Osteocyte (in vitro differentiated cells): ENCODE data around the gene MRPL28. TPM values are rescaled to one million over a fixed set of nuclear protein-coding genes. Genes with fewer than 3 reads are reported as not detected.

ENCODE experiments used
- DNase-seq: peaks from one replicate; pipeline ENCODE4 v3.0.0; 2021; ENCODE audit warnings: mixed read lengths; ENCODE audit not compliant: unreplicated experiment; ENCODE audit errors: extremely low spot score
- H3K27ac Mint-ChIP-seq: one replicate; pipeline ENCODE4 v1.8.0; 2021; ENCODE audit warnings: mild to moderate bottlenecking, mixed read lengths; ENCODE audit not compliant: unreplicated experiment
- H3K27me3 Mint-ChIP-seq: one replicate; pipeline ENCODE4 v1.8.0; 2021; ENCODE audit warnings: mixed read lengths; ENCODE audit not compliant: unreplicated experiment
- H3K36me3 Mint-ChIP-seq: one replicate; pipeline ENCODE4 v1.8.0; 2021; ENCODE audit warnings: mixed read lengths; ENCODE audit not compliant: unreplicated experiment
- H3K4me1 Mint-ChIP-seq: one replicate; pipeline ENCODE4 v1.8.0; 2021; ENCODE audit warnings: mixed read lengths; ENCODE audit not compliant: unreplicated experiment
- H3K4me3 Mint-ChIP-seq: one replicate; pipeline ENCODE4 v1.8.0; 2021; ENCODE audit warnings: mild to moderate bottlenecking, moderate library complexity, mixed read lengths; ENCODE audit not compliant: unreplicated experiment
- H3K9me3 Mint-ChIP-seq: one replicate; pipeline ENCODE4 v1.8.0; 2021; ENCODE audit warnings: mixed read lengths; ENCODE audit not compliant: unreplicated experiment
- CTCF ChIP-seq: fragments of 200-600 bp; sonication (generic); IDR thresholded peaks from 2 replicates; pipeline ENCODE4 v1.5.0; 2021; ENCODE audit warnings: antibody characterized with exemption, mild to moderate bottlenecking, moderate library complexity
- total RNA-seq: library from RNA; stranded (reverse); gene quantifications from 2 replicates; pipeline ENCODE4 v1.2.1, GENCODE V29; 2021

The MRPL28 gene
- total RNA-seq, 1 donor from 2014 or later, result 71.7 TPM

- Mint-ChIP-seq H3K36me3 (peaks cover 8% of the 10 kb centered on the region), H3K4me3 (no peak overlapping the region), H3K27ac (no peak overlapping the region), H3K9me3 (no peaks in the 10 kb centered on the region), H3K4me1 (peaks cover 13% of the 10 kb centered on the region), H3K27me3 (no peaks in the 10 kb centered on the region)
- no peak for TF ChIP-seq CTCF
- DNase-seq, result no peak
Measured at GRCh38 chr16:407253-407652, 36.9 kb upstream of the MRPL28 start.

GRCh38 chr16:405548-406506 is 35.5 kb upstream of the MRPL28 start:
- peaks cover 2% of the 10 kb centered on the region for H3K36me3 Mint-ChIP-seq
- no peak overlapping the region for H3K4me3 Mint-ChIP-seq
- peaks cover 18% of the 10 kb centered on the region for H3K4me1 Mint-ChIP-seq
- no peaks in the 10 kb centered on the region for H3K27me3 Mint-ChIP-seq
- no peaks in the 10 kb centered on the region for H3K9me3 Mint-ChIP-seq
- no peak for DNase-seq
- no peak for TF ChIP-seq CTCF
- H3K27ac Mint-ChIP-seq, result no peak overlapping the region

GRCh38 chr16:404971-405486 is 34.7 kb upstream of the MRPL28 start:
- Mint-ChIP-seq H3K27ac (no peak overlapping the region), H3K9me3 (no peaks in the 10 kb centered on the region), H3K27me3 (no peaks in the 10 kb centered on the region), H3K36me3 (peaks cover 1% of the 10 kb centered on the region), H3K4me1 (peaks cover 25% of the 10 kb centered on the region), H3K4me3 (no peak overlapping the region)
- no peak for DNase-seq
- no peak for TF ChIP-seq CTCF

GRCh38 chr16:401468-402348 is 31.4 kb upstream of the MRPL28 start, which contains the start of gene DECR2:
TSS of gene DECR2 (plus strand) at chr16:401885. CDS start at chr16:401964, 79 bp downstream.
- H3K27me3 Mint-ChIP-seq, result no peaks in the 10 kb centered on the region
- DNase-seq, result peak; percentile 98
- H3K36me3 Mint-ChIP-seq, result no peaks in the 10 kb centered on the region
- H3K27ac Mint-ChIP-seq, result peak within 1 kb of the TSS; percentile 92
- peak within 1 kb of the TSS; percentile 83 for H3K4me3 Mint-ChIP-seq
- peaks cover 24% of the 10 kb centered on the region for H3K4me1 Mint-ChIP-seq
- H3K9me3 Mint-ChIP-seq, result no peaks in the 10 kb centered on the region
- TF ChIP-seq CTCF, result peak; percentile 54
